Ishikawa (cell line): ENCODE results near the gene TRABD.

Experiments used
- CEBPB ChIP-seq: IDR thresholded peaks from 2 replicates; pipeline ENCODE4 v1.6.1; 2012
- CREB1 ChIP-seq: IDR thresholded peaks from 2 replicates; pipeline ENCODE4 v1.6.1; 2012; ENCODE audit warnings: low read depth
- EP300 ChIP-seq: IDR thresholded peaks from 2 replicates; pipeline ENCODE4 v1.6.1; 2012; ENCODE audit warnings: borderline replicate concordance
- FOXM1 ChIP-seq: IDR thresholded peaks from 2 replicates; pipeline ENCODE4 v1.6.1; 2012; ENCODE audit warnings: low read depth, borderline replicate concordance
- MAX ChIP-seq: IDR thresholded peaks from 2 replicates; pipeline ENCODE4 v1.6.1; 2012
- NFIC ChIP-seq: IDR thresholded peaks from 2 replicates; pipeline ENCODE4 v1.6.1; 2012
- RAD21 ChIP-seq: IDR thresholded peaks from 2 replicates; pipeline ENCODE4 v1.6.1; 2012; ENCODE audit warnings: low read depth
- REST ChIP-seq: IDR thresholded peaks from 2 replicates; pipeline ENCODE4 v1.6.1; 2012; ENCODE audit warnings: low read depth, mild to moderate bottlenecking
- TAF1 ChIP-seq: IDR thresholded peaks from 2 replicates; pipeline ENCODE4 v1.6.1; 2012; ENCODE audit warnings: low read depth, mild to moderate bottlenecking
- USF1 ChIP-seq: IDR thresholded peaks from 2 replicates; pipeline ENCODE4 v1.6.1; 2012
- ZBTB7A ChIP-seq: IDR thresholded peaks from 2 replicates; pipeline ENCODE4 v1.6.1; 2012; ENCODE audit warnings: low read depth

- TF ChIP-seq MAX: no peak
- TF ChIP-seq EP300: no peak
- TF ChIP-seq ZBTB7A: no peak
- no peak for TF ChIP-seq REST
- no peak for TF ChIP-seq NFIC
- TF ChIP-seq CREB1: no peak
- TF ChIP-seq CEBPB: no peak
- no peak for TF ChIP-seq FOXM1
- TF ChIP-seq RAD21: no peak
- TF ChIP-seq TAF1: no peak
- TF ChIP-seq USF1: no peak
Measured at GRCh38 chr22:50138041-50138440, 47.7 kb upstream of the TRABD start.
